K562 (cell line): ENCODE results near the gene DHRS12. TPM values are rescaled to one million over a fixed set of nuclear protein-coding genes. Genes with fewer than 3 reads are reported as not detected.

Experiments used
- ATAC-seq: fragments of 200-7000 bp; cut with Tn5 transposase; 3 replicates; pipeline ENCODE4 v1.9.1; 2020; ENCODE audit warnings: moderate library complexity
- BruUV-seq: library from RNA; stranded (reverse); fragments of 400-500 nt; replicated peaks from 2 replicates; lab custom pipeline; 2021; lab: Mats Ljungman, UMichigan
- CTCF ChIA-PET: fragments of 300-600 bp; formaldehyde crosslinking; extraction: SDS; loops from one replicate; lab custom pipeline; 2021; ENCODE audit warnings: low intra/inter-chr PET ratio; lab: Yijun Ruan, JAX
- POLR2A ChIA-PET: fragments of 300-600, 350-650 bp; sonication (Branson Sonifier 250); formaldehyde crosslinking; extraction: SDS; loops from one replicate; lab custom pipeline; 2021; ENCODE audit warnings: antibody characterized with exemption, inconsistent platforms; lab: Yijun Ruan, JAX
- DNase-seq, 4 experiments: peaks; one replicate each; pipeline versions ENCODE4 v3.0.0 to v3.0.0-alpha.2; 2011 to 2018; ENCODE audit warnings: low spot score in 3 of 4, mixed read lengths in 3 of 4; ENCODE audit errors: extremely low read depth in 1 of 4
- FAIRE-seq: peaks from 2 replicates; lab custom pipeline; 2011; peaks lifted over from hg19 to GRCh38; lab: Jason Lieb, UNC
- H2AFZ ChIP-seq: 2 replicates; pipeline ENCODE4 v1.6.0; 2011; ENCODE audit warnings: low read depth, low read length, control low read depth, inconsistent platforms
- H3K27ac ChIP-seq: fragments of 200-600 bp; 3 replicates; pipeline ENCODE4 v1.8.0; 2011; ENCODE audit warnings: low read depth, mild to moderate bottlenecking, control low read depth, inconsistent platforms, low read length, moderate library complexity, mixed read lengths; ENCODE audit errors: extremely low read depth
- H3K27me3 ChIP-seq, 2 experiments: fragments of 300-600 bp in 1 of 2; 2 replicates in 1 of 2; 3 replicates in 1 of 2; pipeline versions ENCODE4 v1.6.0 to v1.8.0; 2011; ENCODE audit warnings: inconsistent platforms in 2 of 2, low read length in 2 of 2, mild to moderate bottlenecking in 1 of 2, mixed read lengths in 1 of 2, moderate library complexity in 1 of 2; ENCODE audit not compliant: control insufficient read depth in 2 of 2, insufficient read depth in 2 of 2
- H3K36me3 ChIP-seq: fragments of 300-600 bp; 3 replicates; pipeline ENCODE4 v1.8.0; 2011; ENCODE audit warnings: mild to moderate bottlenecking, low read length, inconsistent platforms; ENCODE audit not compliant: control insufficient read depth, insufficient read depth
- H3K4me1 ChIP-seq, 2 experiments: fragments of 200-600 bp in 1 of 2; replicated peaks in 1 of 2; 2 replicates in 1 of 2; 3 replicates in 1 of 2; pipeline versions ENCODE4 v1.5.1 to v1.8.0; 2011; ENCODE audit warnings: inconsistent platforms in 2 of 2, low read length in 2 of 2, mild to moderate bottlenecking in 1 of 2, mixed read lengths in 1 of 2, moderate library complexity in 1 of 2; ENCODE audit not compliant: control insufficient read depth in 2 of 2, insufficient read depth in 2 of 2
- H3K4me2 ChIP-seq: 2 replicates; pipeline ENCODE4 v1.6.1; 2011; ENCODE audit warnings: low read length, control low read depth, inconsistent platforms, mixed read lengths; ENCODE audit not compliant: insufficient read depth
- H3K4me3 ChIP-seq: fragments of 200-600 bp; sonication (generic), shearing (Covaris generic); 2 replicates; pipeline ENCODE4 v1.5.1; 2016; ENCODE audit warnings: control low read depth, inconsistent platforms
- H3K79me2 ChIP-seq: fragments of 200-600 bp; 3 replicates; pipeline ENCODE4 v1.8.0; 2011; ENCODE audit warnings: low read length, inconsistent platforms; ENCODE audit not compliant: control insufficient read depth, insufficient read depth
- H3K9ac ChIP-seq, 2 experiments: 2 replicates each; pipeline versions ENCODE4 v1.6.0 to v1.6.1; 2011; ENCODE audit warnings: low read depth in 2 of 2, low read length in 2 of 2, control low read depth in 1 of 2, inconsistent platforms in 1 of 2, mild to moderate bottlenecking in 1 of 2, mixed read lengths in 1 of 2; ENCODE audit not compliant: insufficient read depth in 1 of 2
- H3K9me1 ChIP-seq: one replicate; pipeline ENCODE4 v1.6.0; 2011; ENCODE audit warnings: inconsistent platforms, mild to moderate bottlenecking, low read length, moderate library complexity; ENCODE audit not compliant: control insufficient read depth, insufficient read depth
- H3K9me3 ChIP-seq: replicated peaks from 2 replicates; pipeline ENCODE4 v1.5.1; 2011; ENCODE audit warnings: low read depth, low read length, inconsistent platforms; ENCODE audit not compliant: control insufficient read depth, insufficient read depth
- H4K20me1 ChIP-seq: replicated peaks from 2 replicates; pipeline ENCODE4 v1.6.1; 2011; ENCODE audit warnings: low read length, inconsistent platforms, mixed read lengths; ENCODE audit not compliant: control insufficient read depth, insufficient read depth
- DPF2 ChIP-seq: fragments of 450-650 bp; IDR thresholded peaks from 2 replicates; pipeline ENCODE4 v1.6.1; 2016
- ETV6 ChIP-seq, 3 experiments: fragments of 150-350 bp in 1 of 3; sonication (generic) in 1 of 3; formaldehyde crosslinking in 1 of 3; IDR thresholded peaks; 2 replicates each; pipeline versions ENCODE4 v1.6.1 to v1.8.0; 2014 to 2022; ENCODE audit warnings: borderline replicate concordance in 2 of 3, low read depth in 2 of 3, antibody characterized with exemption in 1 of 3, low read length in 1 of 3, mild to moderate bottlenecking in 1 of 3, missing genetic modification reagents in 1 of 3
- MTF1 ChIP-seq: fragments of 250-450 bp; sonication (Bioruptor Pico); IDR thresholded peaks from 2 replicates; pipeline ENCODE4 v1.9.0; 2021; ENCODE audit warnings: moderate library complexity, mild to moderate bottlenecking, inconsistent platforms, borderline replicate concordance
- PHB ChIP-seq: fragments of 250-450 bp; sonication (Bioruptor Pico); IDR thresholded peaks from 2 replicates; pipeline ENCODE4 v1.5.0; 2021
- ZNF398 ChIP-seq: fragments of 250-450 bp; sonication (Bioruptor Pico); IDR thresholded peaks from 2 replicates; pipeline ENCODE4 v1.8.0; 2021; ENCODE audit warnings: moderate library complexity, mild to moderate bottlenecking, inconsistent platforms
- WGBS: fragments of 100-300 bp; shearing (Covaris generic); methylation state at CpG from one replicate; pipeline ENCODE4 v1.1.6; 2016; ENCODE audit warnings: low coverage, mixed read lengths; ENCODE audit not compliant: insufficient coverage; ENCODE audit errors: missing lambda C conversion rate; 5-methylcytosine and 5-hydroxymethylcytosine counted together
- in situ Hi-C: fragments of 300-500 bp; cut with MboI; formaldehyde crosslinking; loops from 4 replicates; pipeline ENCODE4 v1.15.0; 2018; ENCODE audit warnings: inconsistent platforms, mixed read lengths
- intact Hi-C: fragments of 100-400 bp; cut with micrococcal nuclease; formaldehyde crosslinking; loops from 2 replicates; pipeline ENCODE4 v1.14.2; 2022
- polyA plus RNA-seq, 8 experiments: library from polyadenylated mRNA; depleted of rRNA in 4 of 8; stranded (reverse) in 5 of 8; unstranded in 3 of 8; fragments of >200 nt; fragmentation: Nextera tagmentation in 2 of 8; fragmentation: Illumina TruSeq in 1 of 8; extraction: Ambion mirVana in 2 of 8; extraction: Trizol in 1 of 8; gene quantifications; 2 replicates each; pipeline versions ENCODE4 v1.2.1 to v1.2.3, GENCODE V29; 2011 to 2014; ENCODE audit warnings: inconsistent platforms in 1 of 8, missing spikeins in 1 of 8
- total RNA-seq, 7 experiments: library from RNA; depleted of rRNA in 6 of 7; stranded (reverse); fragments of >200 nt in 6 of 7; fragmentation: Illumina TruSeq in 2 of 7; extraction: Trizol in 2 of 7; gene quantifications; 2 replicates each; pipeline versions ENCODE4 v1.2.1 to v1.2.3, GENCODE V29; 2011 to 2021; ENCODE audit warnings: low replicate concordance in 1 of 7
- TF ChIP-seq, protein P1 (sequence below), 3 experiments: fragments of 200-800 bp in 1 of 3; fragments of 250-450 bp in 1 of 3; fragments of 450-650 bp in 1 of 3; sonication (Bioruptor Pico) in 1 of 3; sonication (Bioruptor generic) in 1 of 3; formaldehyde crosslinking in 1 of 3; IDR thresholded peaks; 2 replicates each; pipeline versions ENCODE4 v1.6.1 to v1.8.0; 2016 to 2022; ENCODE audit warnings: mild to moderate bottlenecking in 2 of 3, missing genetic modification characterization in 2 of 3, missing compliant biosample characterization in 1 of 3, moderate library complexity in 1 of 3
- TF ChIP-seq, protein P2 (sequence below): fragments of 150-350 bp; IDR thresholded peaks from 2 replicates; pipeline ENCODE4 v1.6.1; 2014; ENCODE audit warnings: low read depth, mild to moderate bottlenecking, low read length, borderline replicate concordance

The DHRS12 gene
- total and polyA plus RNA-seq, 9 of the 15 experiments (the other 6 are each of a cell fraction or from before 2014, with no cell fraction given), result 0.62 to 2.7 (median 0.98) TPM

DNA sequence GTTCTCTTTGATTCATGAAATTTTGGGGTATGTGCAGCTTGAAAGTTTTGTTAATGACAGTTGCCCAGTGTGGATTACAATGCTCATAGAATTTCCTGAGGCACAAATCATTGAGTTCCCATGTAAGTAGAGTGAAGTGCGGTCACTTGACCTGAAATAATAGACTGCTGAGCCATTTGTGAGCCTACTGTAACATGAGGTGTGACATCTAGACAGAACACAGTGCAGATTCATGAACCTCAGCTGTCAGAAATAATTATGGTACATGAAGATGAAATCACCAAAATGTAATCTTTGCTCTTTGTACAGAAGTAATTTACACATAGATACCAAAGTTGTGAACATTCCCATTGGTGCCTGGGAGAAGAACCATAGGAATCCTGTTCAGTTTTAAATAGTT is 84.6 kb downstream of the DHRS12 start:
- ATAC-seq (no peak), FAIRE-seq (no peak), DNase-seq (no peak)
- no TSS peak for BruUV-seq
- in situ Hi-C loops (no loop called here), intact Hi-C loops (no loop called here)
- no peaks in the 10 kb centered on the region; a peak in 1 of 5 replicates for H3K4me1 ChIP-seq
- H3K27ac ChIP-seq, result no peak overlapping the region
- POLR2A ChIA-PET, result no interaction called here
- TF ChIP-seq, protein P1, sequence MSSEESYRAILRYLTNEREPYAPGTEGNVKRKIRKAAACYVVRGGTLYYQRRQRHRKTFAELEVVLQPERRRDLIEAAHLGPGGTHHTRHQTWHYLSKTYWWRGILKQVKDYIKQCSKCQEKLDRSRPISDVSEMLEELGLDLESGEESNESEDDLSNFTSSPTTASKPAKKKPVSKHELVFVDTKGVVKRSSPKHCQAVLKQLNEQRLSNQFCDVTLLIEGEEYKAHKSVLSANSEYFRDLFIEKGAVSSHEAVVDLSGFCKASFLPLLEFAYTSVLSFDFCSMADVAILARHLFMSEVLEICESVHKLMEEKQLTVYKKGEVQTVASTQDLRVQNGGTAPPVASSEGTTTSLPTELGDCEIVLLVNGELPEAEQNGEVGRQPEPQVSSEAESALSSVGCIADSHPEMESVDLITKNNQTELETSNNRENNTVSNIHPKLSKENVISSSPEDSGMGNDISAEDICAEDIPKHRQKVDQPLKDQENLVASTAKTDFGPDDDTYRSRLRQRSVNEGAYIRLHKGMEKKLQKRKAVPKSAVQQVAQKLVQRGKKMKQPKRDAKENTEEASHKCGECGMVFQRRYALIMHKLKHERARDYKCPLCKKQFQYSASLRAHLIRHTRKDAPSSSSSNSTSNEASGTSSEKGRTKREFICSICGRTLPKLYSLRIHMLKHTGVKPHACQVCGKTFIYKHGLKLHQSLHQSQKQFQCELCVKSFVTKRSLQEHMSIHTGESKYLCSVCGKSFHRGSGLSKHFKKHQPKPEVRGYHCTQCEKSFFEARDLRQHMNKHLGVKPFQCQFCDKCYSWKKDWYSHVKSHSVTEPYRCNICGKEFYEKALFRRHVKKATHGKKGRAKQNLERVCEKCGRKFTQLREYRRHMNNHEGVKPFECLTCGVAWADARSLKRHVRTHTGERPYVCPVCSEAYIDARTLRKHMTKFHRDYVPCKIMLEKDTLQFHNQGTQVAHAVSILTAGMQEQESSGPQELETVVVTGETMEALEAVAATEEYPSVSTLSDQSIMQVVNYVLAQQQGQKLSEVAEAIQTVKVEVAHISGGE (CRISPR knock-in tag; IDR thresholded peaks at IDR 0.05), result no peak
- TF ChIP-seq ETV6 (IDR thresholded peaks at IDR 0.05; ENCODE audit: borderline replicate concordance in 1 of 2, low read depth in 2 of 2, low read length in 1 of 2) (no peak), ETV6 (CRISPR knock-in tag; IDR thresholded peaks at IDR 0.05; ENCODE audit: borderline replicate concordance) (no peak), PHB (CRISPR knock-in tag) (no peak), MTF1 (CRISPR knock-in tag) (no peak), DPF2 (no peak), ZNF398 (CRISPR knock-in tag) (no peak)
- TF ChIP-seq, protein P2, sequence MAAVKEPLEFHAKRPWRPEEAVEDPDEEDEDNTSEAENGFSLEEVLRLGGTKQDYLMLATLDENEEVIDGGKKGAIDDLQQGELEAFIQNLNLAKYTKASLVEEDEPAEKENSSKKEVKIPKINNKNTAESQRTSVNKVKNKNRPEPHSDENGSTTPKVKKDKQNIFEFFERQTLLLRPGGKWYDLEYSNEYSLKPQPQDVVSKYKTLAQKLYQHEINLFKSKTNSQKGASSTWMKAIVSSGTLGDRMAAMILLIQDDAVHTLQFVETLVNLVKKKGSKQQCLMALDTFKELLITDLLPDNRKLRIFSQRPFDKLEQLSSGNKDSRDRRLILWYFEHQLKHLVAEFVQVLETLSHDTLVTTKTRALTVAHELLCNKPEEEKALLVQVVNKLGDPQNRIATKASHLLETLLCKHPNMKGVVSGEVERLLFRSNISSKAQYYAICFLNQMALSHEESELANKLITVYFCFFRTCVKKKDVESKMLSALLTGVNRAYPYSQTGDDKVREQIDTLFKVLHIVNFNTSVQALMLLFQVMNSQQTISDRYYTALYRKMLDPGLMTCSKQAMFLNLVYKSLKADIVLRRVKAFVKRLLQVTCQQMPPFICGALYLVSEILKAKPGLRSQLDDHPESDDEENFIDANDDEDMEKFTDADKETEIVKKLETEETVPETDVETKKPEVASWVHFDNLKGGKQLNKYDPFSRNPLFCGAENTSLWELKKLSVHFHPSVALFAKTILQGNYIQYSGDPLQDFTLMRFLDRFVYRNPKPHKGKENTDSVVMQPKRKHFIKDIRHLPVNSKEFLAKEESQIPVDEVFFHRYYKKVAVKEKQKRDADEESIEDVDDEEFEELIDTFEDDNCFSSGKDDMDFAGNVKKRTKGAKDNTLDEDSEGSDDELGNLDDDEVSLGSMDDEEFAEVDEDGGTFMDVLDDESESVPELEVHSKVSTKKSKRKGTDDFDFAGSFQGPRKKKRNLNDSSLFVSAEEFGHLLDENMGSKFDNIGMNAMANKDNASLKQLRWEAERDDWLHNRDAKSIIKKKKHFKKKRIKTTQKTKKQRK, result no peak
- no peaks in the 10 kb centered on the region for H3K79me2 ChIP-seq
- no peaks in the 10 kb centered on the region for H3K36me3 ChIP-seq
- 78% methylated on average over 1 of the region's 1 CpG for WGBS
- H2AFZ ChIP-seq, result no peak overlapping the region
- H3K4me3 ChIP-seq, result no peak overlapping the region
- H3K27me3 ChIP-seq, result no peaks in the 10 kb centered on the region
- no peaks in the 10 kb centered on the region for H4K20me1 ChIP-seq
- CTCF ChIA-PET, result no interaction called here
- H3K9ac ChIP-seq, result no peak overlapping the region
- H3K9me1 ChIP-seq, result no peaks in the 10 kb centered on the region
- H3K4me2 ChIP-seq, result no peak overlapping the region
- H3K9me3 ChIP-seq, result no peaks in the 10 kb centered on the region
